ENCODE results near the gene HMCES. TPM values are rescaled to one million over a fixed set of nuclear protein-coding genes. Genes with fewer than 3 reads are reported as not detected.
A peak's percentile ranks its signal among the peaks of the same experiment; 100 is the strongest.

The HMCES gene
- polyA plus RNA-seq, 3 donors, result 11.9 to 23.0 (median 18.0) TPM

DNA sequence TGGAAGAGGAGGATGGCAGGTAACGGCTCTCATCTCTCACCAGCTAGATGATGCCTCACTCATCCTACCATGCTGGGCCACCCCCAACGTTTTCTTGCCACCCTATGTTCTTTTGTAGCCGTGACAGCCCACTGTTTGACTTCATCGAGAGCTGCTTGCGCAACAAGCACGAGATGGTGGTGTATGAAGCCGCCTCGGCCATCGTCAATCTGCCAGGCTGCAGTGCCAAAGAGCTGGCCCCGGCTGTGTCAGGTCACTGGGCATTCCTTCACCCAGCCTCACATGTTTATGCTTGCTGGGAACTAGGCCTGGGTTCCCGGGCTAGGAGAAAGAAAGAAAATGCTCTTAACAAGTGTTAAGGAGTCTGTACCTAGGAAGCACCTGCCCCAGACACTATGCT lies 21.1 kb upstream of the HMCES start:
- intact Hi-C loops (cut with micrococcal nuclease), result no loop called here

DNA sequence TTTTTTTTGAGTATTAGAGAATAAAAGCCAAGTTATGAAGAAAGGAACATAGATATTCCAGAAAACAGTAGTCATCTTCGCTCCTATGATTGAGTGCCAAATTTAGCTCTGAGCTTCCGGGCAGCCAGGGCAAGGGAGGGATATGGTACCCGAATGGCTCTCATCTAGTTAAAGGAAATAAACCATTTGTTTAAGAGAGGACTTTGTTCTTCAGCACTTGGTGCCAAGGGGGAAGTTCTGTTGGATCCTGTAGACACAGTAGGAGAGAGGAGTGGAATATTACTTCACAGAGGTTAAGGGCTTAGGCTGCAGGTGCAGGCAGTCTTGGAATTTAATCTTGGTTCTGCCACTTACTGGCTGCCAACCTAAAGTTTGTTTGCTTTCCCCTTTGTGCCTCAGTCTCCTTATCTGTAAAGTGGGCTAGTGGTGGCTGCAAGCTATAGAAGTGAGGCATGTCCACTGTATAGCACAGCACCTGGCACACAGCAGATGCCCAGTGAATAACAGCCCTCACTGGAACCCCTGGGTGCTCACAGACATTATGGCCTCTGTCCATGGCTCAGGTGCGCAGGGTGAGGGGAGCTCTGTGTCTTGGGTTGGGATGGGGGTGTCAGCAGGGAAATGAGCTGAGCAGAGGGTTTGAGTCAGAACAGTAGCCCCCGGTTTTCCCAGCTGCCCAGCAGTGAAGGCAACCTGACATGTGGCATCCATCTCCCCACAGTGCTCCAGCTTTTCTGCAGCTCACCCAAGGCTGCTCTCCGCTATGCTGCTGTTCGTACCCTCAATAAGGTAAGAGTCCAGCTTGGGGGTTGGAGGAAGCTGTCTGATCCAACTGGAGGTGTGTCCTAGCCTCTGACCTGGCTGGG lies 18.8 kb upstream of the HMCES start:
- peaks cover 95 to 100% of the 10 kb centered on the region in 2 donors for H3K36me3 ChIP-seq (replicated peaks in 1 of 2; ENCODE audit: control insufficient read depth in 1 of 2, insufficient read depth in 2 of 2, low read length in 2 of 2)
- no peaks in the 10 kb centered on the region for H3K9me3 ChIP-seq (replicated peaks in 1 of 2; ENCODE audit: control insufficient read depth in 1 of 2, insufficient read depth in 1 of 2, low read length in 2 of 2)
- peaks cover 30% of the 10 kb centered on the region for H3K79me2 ChIP-seq (ENCODE audit: insufficient read depth, low read length)
- WGBS (ENCODE audit: insufficient coverage), result 100% methylated on average over 6 of the region's 7 CpGs
- Mint-ChIP-seq H3K4me3 (no peak overlapping the region), H3K36me3 (peaks cover 96 to 100% of the 10 kb centered on the region in 2 donors), H3K27ac (peak overlapping the region in 3 of 7 donors; percentile 26 to 54 (median 49)), H3K27me3 (ENCODE audit: low read depth in 3 of 3) (no peaks in the 10 kb centered on the region), H3K4me1 (no peaks in the 10 kb centered on the region), H3K9me3 (peaks cover 0 to 1% (median 0%) of the 10 kb centered on the region in 7 donors)
- TF ChIP-seq, protein P1, sequence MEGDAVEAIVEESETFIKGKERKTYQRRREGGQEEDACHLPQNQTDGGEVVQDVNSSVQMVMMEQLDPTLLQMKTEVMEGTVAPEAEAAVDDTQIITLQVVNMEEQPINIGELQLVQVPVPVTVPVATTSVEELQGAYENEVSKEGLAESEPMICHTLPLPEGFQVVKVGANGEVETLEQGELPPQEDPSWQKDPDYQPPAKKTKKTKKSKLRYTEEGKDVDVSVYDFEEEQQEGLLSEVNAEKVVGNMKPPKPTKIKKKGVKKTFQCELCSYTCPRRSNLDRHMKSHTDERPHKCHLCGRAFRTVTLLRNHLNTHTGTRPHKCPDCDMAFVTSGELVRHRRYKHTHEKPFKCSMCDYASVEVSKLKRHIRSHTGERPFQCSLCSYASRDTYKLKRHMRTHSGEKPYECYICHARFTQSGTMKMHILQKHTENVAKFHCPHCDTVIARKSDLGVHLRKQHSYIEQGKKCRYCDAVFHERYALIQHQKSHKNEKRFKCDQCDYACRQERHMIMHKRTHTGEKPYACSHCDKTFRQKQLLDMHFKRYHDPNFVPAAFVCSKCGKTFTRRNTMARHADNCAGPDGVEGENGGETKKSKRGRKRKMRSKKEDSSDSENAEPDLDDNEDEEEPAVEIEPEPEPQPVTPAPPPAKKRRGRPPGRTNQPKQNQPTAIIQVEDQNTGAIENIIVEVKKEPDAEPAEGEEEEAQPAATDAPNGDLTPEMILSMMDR (IDR thresholded peaks at IDR 0.05), result no peak
- no peaks in the 10 kb centered on the region for H3K4me1 ChIP-seq (ENCODE audit: control insufficient read depth in 1 of 2, insufficient read depth in 2 of 2, low read length in 2 of 2)
- H2AFZ ChIP-seq (ENCODE audit: insufficient read depth, low read depth, low read length, poor library complexity, severe bottlenecking), result no peak overlapping the region
- H3K27ac ChIP-seq (ENCODE audit: low read depth in 1 of 2, low read length in 2 of 2), result no peak overlapping the region
- peaks cover 69% of the 10 kb centered on the region for H4K20me1 ChIP-seq (ENCODE audit: insufficient read depth, low read length)
- no peak overlapping the region for H3K9ac ChIP-seq (ENCODE audit: insufficient read depth, low read length, poor library complexity, severe bottlenecking)
- H3K4me2 ChIP-seq (replicated peaks; ENCODE audit: extremely low read depth, low read length, poor library complexity, severe bottlenecking), result no peak overlapping the region
- H3K4me3 ChIP-seq (replicated peaks in 1 of 3; ENCODE audit: low read depth in 2 of 3, low read length in 3 of 3), result no peak overlapping the region
- no peaks in the 10 kb centered on the region for H3K27me3 ChIP-seq (ENCODE audit: control insufficient read depth in 2 of 2, insufficient read depth in 2 of 2, low read length in 2 of 2)
- intact Hi-C loops (cut with micrococcal nuclease), result loop anchor here in 1 of 2 donors (10.0 kb wide), 1 partner anchor 375 kb away; no protein-coding TSS in a partner anchor
- DNase-seq, result no peak

More for the DNA sequence above, 21.1 kb upstream of the HMCES start:
- Mint-ChIP-seq H3K4me1 (no peaks in the 10 kb centered on the region), H3K4me3 (no peak overlapping the region), H3K9me3 (peaks cover 0 to 1% (median 0%) of the 10 kb centered on the region in 7 donors), H3K27ac (no peak overlapping the region), H3K27me3 (ENCODE audit: low read depth in 3 of 3) (peaks cover 0 to 3% (median 0%) of the 10 kb centered on the region in 3 donors), H3K36me3 (peaks cover 95 to 100% of the 10 kb centered on the region in 2 donors)
- WGBS (ENCODE audit: insufficient coverage), result 94% methylated on average over 8 of the region's 11 CpGs
- no peak overlapping the region for H3K9ac ChIP-seq (ENCODE audit: insufficient read depth, low read length, poor library complexity, severe bottlenecking)
- no peak overlapping the region for H3K4me2 ChIP-seq (replicated peaks; ENCODE audit: extremely low read depth, low read length, poor library complexity, severe bottlenecking)
- H3K9me3 ChIP-seq (replicated peaks in 1 of 2; ENCODE audit: control insufficient read depth in 1 of 2, insufficient read depth in 1 of 2, low read length in 2 of 2), result no peaks in the 10 kb centered on the region
- H3K4me1 ChIP-seq (ENCODE audit: control insufficient read depth in 1 of 2, insufficient read depth in 2 of 2, low read length in 2 of 2), result no peaks in the 10 kb centered on the region
- DNase-seq, result no peak
- no peak overlapping the region for H3K4me3 ChIP-seq (replicated peaks in 1 of 3; ENCODE audit: low read depth in 2 of 3, low read length in 3 of 3)
- peak overlapping the region in 1 of 2 donors; percentile 20 for H3K27ac ChIP-seq (ENCODE audit: low read depth in 1 of 2, low read length in 2 of 2)
- H4K20me1 ChIP-seq (ENCODE audit: insufficient read depth, low read length), result peaks cover 61% of the 10 kb centered on the region
- H3K79me2 ChIP-seq (ENCODE audit: insufficient read depth, low read length), result peaks cover 46% of the 10 kb centered on the region
- TF ChIP-seq, protein P1 (IDR thresholded peaks at IDR 0.05), result no peak
- H2AFZ ChIP-seq (ENCODE audit: insufficient read depth, low read depth, low read length, poor library complexity, severe bottlenecking), result no peak overlapping the region
- H3K27me3 ChIP-seq (ENCODE audit: control insufficient read depth in 2 of 2, insufficient read depth in 2 of 2, low read length in 2 of 2), result no peaks in the 10 kb centered on the region
- H3K36me3 ChIP-seq (replicated peaks in 1 of 2; ENCODE audit: control insufficient read depth in 1 of 2, insufficient read depth in 2 of 2, low read length in 2 of 2), result peaks cover 92 to 100% of the 10 kb centered on the region in 2 donors

Data from CD14-positive monocyte (primary cell).